Superior temporal gyrus (tissue), 1 donor: ENCODE measurements around the gene GPR4.
A peak's percentile ranks its signal among the peaks of the same experiment; 100 is the strongest.
"Not testable (repeated sequence)": the region's sequence is repeated elsewhere in the genome, so short reads cannot be mapped to it uniquely, and the experiment has no call there.

Experiments used
- DNase-seq: peaks from one replicate; pipeline ENCODE4 v3.0.0-alpha.2; 2016; ENCODE audit errors: extremely low spot score

Gene GPR4

DNA sequence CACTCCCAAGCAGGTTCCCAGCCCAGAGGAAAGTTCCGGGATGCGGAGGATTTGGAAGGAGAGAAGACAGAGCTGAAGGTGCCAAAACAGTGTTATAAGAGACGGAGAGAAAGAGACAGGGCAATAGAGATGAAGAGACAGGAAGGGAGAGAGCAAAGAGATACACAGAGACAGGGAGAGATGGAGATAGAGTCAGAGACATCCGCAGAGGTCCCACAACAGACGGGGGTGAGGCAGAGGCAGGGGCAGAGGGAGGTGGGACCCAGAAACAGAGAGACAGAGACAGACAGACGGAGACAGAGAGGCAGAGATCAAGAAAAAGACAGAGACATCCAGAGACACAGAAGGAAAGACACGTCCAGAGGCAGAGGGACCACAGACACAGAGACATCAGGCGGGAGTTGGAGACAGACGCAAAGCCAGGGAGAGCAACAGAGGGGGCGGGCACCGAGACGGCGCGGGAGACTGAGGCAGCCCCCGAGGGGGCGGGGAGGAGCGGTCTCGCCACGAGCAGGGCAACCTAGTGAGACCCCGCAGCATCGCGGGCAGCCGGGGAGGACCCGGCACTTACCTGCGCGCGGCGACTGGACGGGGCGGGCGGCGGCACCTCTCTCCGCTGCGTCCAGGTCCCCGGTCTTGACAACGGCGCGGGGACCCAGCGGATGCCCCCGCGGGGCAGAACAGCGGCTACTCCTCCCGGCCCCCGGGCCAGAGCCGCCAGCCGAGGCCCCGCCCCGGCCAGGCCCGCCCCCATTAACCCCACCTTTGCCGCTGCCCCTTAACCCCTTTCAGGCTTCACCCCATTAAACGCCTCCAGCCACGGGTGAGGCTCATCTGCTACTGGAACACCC, at the start of gene GPR4:
Gene GPR4 (minus strand): TSS at position 689 of the 851 bp plus-strand sequence. CDS start 10,346 bp downstream, outside the sequence.
- DNase-seq = no peak

- no peak for DNase-seq
These were observed 48.7 kb upstream of the GPR4 start for GRCh38 chr19:45650722-45651121.

DNA sequence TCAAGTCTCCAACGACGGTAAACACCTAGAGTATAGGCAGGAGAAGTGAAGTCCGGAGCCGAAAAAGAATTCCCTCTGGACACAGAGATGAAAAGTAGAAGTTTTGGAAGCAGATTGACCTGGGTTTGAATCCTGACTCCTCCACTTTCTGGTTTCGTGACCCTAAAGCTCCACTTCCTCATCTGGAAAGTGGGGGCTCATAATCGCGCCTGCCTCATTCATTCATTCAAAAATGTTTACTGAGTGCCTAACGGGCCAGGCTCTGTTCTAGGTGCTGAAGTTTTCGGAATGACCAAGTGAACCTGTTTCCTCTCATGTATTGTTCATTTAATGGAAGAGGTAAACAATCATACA, 44.3 kb upstream of the GPR4 start:
- no peak for DNase-seq

DNA sequence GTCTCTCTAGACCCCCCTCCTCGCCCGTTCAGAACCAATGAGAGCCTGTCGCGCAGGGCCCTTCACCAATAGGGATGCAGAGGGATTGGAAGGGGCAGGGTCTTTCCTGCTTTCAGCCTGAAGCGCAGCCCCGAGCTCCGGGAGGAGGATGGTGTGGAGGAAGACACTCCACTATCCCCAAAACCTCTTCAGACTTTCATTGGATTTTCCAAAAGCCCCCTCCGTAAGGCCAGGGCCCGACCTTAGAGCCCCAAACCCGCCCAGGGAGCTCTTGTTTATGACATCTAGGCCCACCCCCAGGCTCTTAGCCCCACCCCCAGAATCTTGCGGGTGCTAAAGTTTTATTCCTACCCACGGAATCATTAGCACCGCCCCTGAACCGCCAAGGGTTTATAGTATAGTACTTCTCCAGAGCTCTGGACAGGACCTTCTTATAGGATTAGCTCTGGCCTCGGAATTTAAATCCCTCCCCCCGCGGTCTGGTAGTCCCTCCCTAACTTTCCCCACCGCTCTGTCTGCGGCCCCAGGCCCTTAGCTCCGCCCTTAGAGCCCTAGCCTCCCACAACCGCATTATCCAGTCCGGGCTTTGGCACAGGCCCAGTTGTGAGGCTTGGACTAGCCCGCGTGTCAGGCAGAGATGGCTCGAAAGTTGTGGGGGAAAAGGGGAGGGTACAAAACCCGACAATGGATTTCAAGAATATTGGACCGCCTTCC, 43.8 kb upstream of the GPR4 start:
- peak; percentile 99 for DNase-seq

DNA sequence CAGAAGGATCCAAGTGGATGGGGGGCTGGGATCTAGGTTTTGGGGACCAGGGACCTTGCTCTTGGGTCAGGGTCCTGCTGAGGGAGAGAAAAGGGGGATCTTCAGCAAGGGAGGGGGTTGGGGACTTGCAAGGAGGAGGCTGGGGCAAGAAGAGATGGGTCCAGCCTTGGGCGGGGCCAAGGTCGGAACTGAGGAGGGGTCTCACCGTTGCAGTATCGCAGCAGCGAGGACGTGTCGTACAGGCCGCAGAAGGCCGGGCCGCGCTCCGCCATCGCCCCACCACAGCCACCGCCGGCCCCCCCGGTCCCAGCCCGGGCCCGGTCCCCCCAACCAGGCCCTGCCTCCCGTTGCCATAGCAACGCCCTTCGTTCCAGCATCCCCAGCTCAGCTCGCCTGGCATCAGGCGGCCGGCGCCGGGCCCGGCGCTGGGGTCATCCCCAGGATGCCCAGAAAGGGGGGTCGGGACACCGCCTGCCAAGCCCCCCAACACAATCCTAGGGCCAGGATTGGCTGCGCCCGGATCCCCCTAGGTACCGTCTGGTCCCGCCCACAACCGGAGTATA, 43.1 kb upstream of the GPR4 start:
- DNase-seq = peak; percentile 10

DNA sequence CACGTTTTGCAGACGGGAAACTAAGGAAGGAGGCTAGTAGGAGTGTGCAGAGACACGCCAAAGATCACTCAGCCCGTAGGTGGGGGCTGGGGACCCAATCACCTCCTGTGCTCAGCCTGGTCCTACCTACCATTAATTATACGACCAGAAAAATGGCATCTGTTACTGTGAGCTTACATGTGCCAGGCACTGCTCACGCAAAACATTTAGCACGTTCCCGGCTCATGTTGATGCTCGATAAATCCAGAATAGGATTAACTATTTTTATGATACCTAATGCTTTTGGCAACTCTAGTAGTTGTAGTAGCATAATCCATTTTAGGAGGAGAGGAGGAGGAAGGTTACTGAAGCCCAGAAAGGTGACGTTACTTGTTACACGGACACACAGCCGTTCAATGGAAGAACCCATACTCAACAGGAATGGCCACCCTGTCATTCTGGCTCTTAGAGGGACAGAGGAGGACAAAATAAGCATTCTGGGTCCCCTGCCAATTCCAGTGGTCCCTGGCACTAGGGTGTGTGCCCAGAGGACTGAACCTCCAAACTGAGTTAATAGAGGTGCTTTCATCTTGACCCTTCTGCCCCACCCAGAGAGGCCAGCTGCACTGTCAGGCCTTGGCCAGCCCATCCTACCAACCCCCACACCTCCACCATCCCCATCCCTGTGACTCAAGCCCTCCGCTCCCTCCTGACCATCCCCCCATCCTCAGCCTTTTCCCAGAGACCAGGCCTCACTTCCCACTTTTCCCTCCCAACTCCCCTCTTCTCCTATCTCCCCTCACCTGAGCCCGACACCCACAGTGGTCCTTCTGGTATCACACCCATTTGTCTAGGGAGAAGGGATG, 42.1 kb upstream of the GPR4 start:
- peak; percentile 68 for DNase-seq

GRCh38 chr19:45643024-45643926, 41.3 kb upstream of the GPR4 start:
- peak; percentile 94 for DNase-seq

GRCh38 chr19:45641274-45642105, 39.5 kb upstream of the GPR4 start:
- DNase-seq = no peak

DNA sequence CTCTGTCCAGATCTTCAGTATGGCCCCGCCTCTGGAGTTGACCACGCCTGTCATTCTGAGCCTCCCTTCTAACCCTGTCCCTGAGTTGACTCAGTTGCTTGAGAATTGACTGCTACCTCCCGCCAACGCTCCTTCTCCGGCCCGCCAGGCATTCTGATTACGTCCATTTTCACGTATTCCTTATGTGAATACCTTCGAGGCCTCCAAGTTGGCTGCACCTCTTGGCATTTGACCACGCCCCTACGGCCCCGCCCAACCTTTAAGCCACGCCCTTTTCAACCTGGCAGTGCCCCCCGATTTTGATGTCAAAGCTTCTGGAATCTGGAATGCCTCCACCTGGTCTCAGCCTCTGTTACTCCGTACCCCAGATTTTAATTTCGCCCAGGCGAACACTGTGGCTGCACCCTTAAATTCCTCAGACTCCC, 38.8 kb upstream of the GPR4 start:
- DNase-seq = no peak

- DNase-seq = no peak
These were observed 37.1 kb upstream of the GPR4 start, which contains the start of gene EML2 for GRCh38 chr19:45638930-45639729. TSS of gene EML2 (minus strand) at chr19:45639397. CDS start at chr19:45639376, 21 bp downstream.

- no peak for DNase-seq
These were observed 36.1 kb upstream of the GPR4 start for GRCh38 chr19:45637890-45638667.

DNA sequence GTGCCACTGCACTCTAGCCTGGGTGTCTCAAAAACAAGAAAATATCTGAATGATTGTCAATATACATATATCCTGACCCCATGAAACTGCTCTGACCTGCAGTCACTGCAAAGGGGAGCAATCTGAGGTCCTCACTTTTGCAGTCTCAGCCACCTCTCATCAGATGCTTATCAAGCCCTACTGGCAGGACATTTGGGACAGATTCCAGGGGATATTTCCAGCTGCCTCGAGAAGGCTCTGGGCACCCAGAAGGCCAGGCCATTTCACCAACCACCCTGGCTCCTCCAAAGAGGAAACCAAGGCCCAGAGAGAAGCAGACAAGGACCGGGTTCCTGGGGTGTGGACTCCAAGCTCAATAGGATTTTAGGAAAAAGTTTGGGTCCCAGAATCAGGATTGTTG, 34.9 kb upstream of the GPR4 start:
- no peak for DNase-seq

DNA sequence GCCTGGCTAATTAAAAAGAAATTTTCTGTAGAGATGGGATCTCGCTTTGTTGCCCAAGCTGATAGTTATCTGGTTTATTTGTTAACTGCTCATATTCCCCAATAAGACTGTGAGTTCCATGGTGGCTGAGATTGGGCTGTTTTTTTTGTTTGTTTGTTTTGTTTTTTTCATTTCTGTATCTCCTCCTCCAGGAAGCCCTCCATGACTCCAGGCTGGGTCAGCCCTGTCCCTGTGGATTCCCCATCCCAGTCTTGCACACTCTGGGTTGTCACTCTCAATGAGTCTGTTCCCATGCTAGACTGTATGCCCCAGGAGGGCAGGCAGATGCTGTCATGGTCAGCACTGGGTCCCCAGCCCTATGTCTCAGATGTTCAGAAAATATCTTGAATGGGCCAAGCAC, 34.3 kb upstream of the GPR4 start:
- DNase-seq = no peak

DNA sequence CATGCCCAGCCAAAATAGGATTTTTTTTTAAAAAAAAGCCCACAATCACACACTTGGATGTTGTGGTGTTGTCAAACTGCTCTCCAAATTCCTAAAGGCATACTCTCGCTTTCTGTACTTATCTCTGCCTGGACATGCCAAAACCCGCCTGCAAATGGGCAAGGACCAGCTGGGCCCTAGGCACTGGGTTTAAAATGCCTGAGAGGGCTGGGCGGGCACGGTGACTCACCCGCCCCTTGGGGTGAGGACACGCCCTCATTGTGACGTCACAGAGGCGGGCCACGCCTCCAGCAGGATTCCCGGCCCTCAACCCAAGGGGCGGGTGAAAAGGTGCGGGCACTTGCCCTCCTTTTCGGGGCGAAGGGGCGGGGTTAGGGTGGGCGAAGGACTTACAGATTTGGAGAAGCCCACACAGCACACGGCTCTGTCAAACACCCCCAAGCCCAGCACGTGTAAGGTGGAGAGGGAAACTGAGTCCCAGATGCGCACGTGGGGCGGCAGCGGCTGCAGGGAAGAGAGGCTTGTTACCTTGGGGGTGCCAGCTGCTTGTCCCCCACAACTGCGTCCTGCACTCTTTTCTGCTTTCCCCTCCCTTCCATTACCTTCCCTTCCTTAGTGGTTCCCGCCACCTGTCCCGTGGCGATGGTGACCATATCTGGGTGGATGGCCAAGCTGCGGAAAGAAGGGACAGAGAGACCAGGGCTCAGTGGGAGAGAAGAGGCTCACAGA, 30.6 kb upstream of the GPR4 start:
- DNase-seq = peak; percentile 47

GRCh38 chr19:45630463-45630862, 28.5 kb upstream of the GPR4 start:
- DNase-seq = no peak

- no peak for DNase-seq
These were observed 27.7 kb upstream of the GPR4 start for GRCh38 chr19:45629704-45630103.

DNA sequence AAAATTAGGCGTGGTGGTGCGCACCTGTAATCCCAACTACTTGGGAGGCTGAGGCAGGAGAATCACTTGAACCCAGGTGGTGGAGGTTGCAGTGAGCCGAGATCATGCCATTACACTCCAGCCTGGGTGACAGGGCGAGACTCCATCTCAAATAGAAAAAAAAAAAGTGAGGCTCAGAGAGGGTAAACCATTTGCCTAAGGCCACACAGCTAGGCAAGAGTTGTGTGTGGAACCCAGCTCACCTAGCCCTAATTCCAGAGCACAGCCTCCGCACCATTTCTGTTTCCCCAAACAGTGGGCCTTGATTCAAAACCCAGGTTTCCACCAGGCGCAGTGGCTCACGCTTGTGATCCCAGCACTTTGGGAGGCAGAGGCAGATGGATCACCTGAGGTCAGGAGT, 26.2 kb upstream of the GPR4 start:
- not testable (repeated sequence) for DNase-seq
